Measurements from ENCODE around the gene SELENON. TPM values are rescaled to one million over a fixed set of nuclear protein-coding genes. Genes with fewer than 3 reads are reported as not detected.
A peak's percentile ranks its signal among the peaks of the same experiment; 100 is the strongest.

The SELENON gene
- total RNA-seq, 1 donor = 33.7 TPM

- H3K79me2 ChIP-seq (ENCODE audit: insufficient read depth, low read length) = no peaks in the 10 kb centered on the region
- peak; percentile 48 for DNase-seq (ENCODE audit: insufficient read length, low spot score, missing footprints)
- H3K4me1 ChIP-seq (ENCODE audit: insufficient read depth, low read length) = no peaks in the 10 kb centered on the region
- no peaks in the 10 kb centered on the region for H3K9me3 ChIP-seq (ENCODE audit: low read depth, low read length)
- H3K4me3 ChIP-seq (ENCODE audit: insufficient read depth, low read length) = no peak overlapping the region
- H3K27ac ChIP-seq (ENCODE audit: low read depth, low read length) = no peak overlapping the region
- no peak overlapping the region for H3K4me2 ChIP-seq (ENCODE audit: insufficient read depth, low read length)
- no peaks in the 10 kb centered on the region for H4K20me1 ChIP-seq (ENCODE audit: insufficient read depth, low read length)
- H3K27me3 ChIP-seq (ENCODE audit: insufficient read depth, low read length) = peaks cover 26% of the 10 kb centered on the region
- H2AFZ ChIP-seq (ENCODE audit: low read length) = no peak overlapping the region
- no peaks in the 10 kb centered on the region for H3K36me3 ChIP-seq (ENCODE audit: insufficient read depth, low read length)
- TF ChIP-seq, protein P1, sequence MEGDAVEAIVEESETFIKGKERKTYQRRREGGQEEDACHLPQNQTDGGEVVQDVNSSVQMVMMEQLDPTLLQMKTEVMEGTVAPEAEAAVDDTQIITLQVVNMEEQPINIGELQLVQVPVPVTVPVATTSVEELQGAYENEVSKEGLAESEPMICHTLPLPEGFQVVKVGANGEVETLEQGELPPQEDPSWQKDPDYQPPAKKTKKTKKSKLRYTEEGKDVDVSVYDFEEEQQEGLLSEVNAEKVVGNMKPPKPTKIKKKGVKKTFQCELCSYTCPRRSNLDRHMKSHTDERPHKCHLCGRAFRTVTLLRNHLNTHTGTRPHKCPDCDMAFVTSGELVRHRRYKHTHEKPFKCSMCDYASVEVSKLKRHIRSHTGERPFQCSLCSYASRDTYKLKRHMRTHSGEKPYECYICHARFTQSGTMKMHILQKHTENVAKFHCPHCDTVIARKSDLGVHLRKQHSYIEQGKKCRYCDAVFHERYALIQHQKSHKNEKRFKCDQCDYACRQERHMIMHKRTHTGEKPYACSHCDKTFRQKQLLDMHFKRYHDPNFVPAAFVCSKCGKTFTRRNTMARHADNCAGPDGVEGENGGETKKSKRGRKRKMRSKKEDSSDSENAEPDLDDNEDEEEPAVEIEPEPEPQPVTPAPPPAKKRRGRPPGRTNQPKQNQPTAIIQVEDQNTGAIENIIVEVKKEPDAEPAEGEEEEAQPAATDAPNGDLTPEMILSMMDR (IDR thresholded peaks at IDR 0.05; ENCODE audit: extremely low read depth, low read depth, low read length) = no peak
Measured at GRCh38 chr1:25758466-25759070, 41.4 kb upstream of the SELENON start.

GRCh38 chr1:25760122-25760719 lies 39.8 kb upstream of the SELENON start:
- DNase-seq (ENCODE audit: insufficient read length, low spot score, missing footprints) = no peak
- Histone ChIP-seq H3K79me2 (ENCODE audit: insufficient read depth, low read length) (no peaks in the 10 kb centered on the region), H4K20me1 (ENCODE audit: insufficient read depth, low read length) (no peaks in the 10 kb centered on the region), H3K27ac (ENCODE audit: low read depth, low read length) (no peak overlapping the region), H3K27me3 (ENCODE audit: insufficient read depth, low read length) (peaks cover 23% of the 10 kb centered on the region), H3K36me3 (ENCODE audit: insufficient read depth, low read length) (no peaks in the 10 kb centered on the region), H3K4me3 (ENCODE audit: insufficient read depth, low read length) (no peak overlapping the region), H3K4me2 (ENCODE audit: insufficient read depth, low read length) (no peak overlapping the region), H3K9me3 (ENCODE audit: low read depth, low read length) (no peaks in the 10 kb centered on the region), H2AFZ (ENCODE audit: low read length) (no peak overlapping the region), H3K4me1 (ENCODE audit: insufficient read depth, low read length) (no peaks in the 10 kb centered on the region)
- TF ChIP-seq, protein P1 (IDR thresholded peaks at IDR 0.05; ENCODE audit: extremely low read depth, low read depth, low read length) = no peak

GRCh38 chr1:25760871-25761270 lies 39.1 kb upstream of the SELENON start:
- H3K4me2 ChIP-seq (ENCODE audit: insufficient read depth, low read length) = no peak overlapping the region
- no peaks in the 10 kb centered on the region for H3K36me3 ChIP-seq (ENCODE audit: insufficient read depth, low read length)
- DNase-seq (ENCODE audit: insufficient read length, low spot score, missing footprints) = peak; percentile 42
- no peaks in the 10 kb centered on the region for H3K79me2 ChIP-seq (ENCODE audit: insufficient read depth, low read length)
- no peak overlapping the region for H3K27ac ChIP-seq (ENCODE audit: low read depth, low read length)
- H3K9me3 ChIP-seq (ENCODE audit: low read depth, low read length) = no peaks in the 10 kb centered on the region
- peaks cover 21% of the 10 kb centered on the region for H3K27me3 ChIP-seq (ENCODE audit: insufficient read depth, low read length)
- no peak overlapping the region for H2AFZ ChIP-seq (ENCODE audit: low read length)
- no peaks in the 10 kb centered on the region for H4K20me1 ChIP-seq (ENCODE audit: insufficient read depth, low read length)
- TF ChIP-seq, protein P1 (IDR thresholded peaks at IDR 0.05; ENCODE audit: extremely low read depth, low read depth, low read length) = no peak
- no peak overlapping the region for H3K4me3 ChIP-seq (ENCODE audit: insufficient read depth, low read length)
- H3K4me1 ChIP-seq (ENCODE audit: insufficient read depth, low read length) = no peaks in the 10 kb centered on the region

GRCh38 chr1:25763493-25763892 lies 36.5 kb upstream of the SELENON start:
- Histone ChIP-seq H3K4me3 (ENCODE audit: insufficient read depth, low read length) (no peak overlapping the region), H3K36me3 (ENCODE audit: insufficient read depth, low read length) (no peaks in the 10 kb centered on the region), H3K27ac (ENCODE audit: low read depth, low read length) (no peak overlapping the region), H3K79me2 (ENCODE audit: insufficient read depth, low read length) (no peaks in the 10 kb centered on the region), H3K27me3 (ENCODE audit: insufficient read depth, low read length) (peaks cover 10% of the 10 kb centered on the region), H3K4me1 (ENCODE audit: insufficient read depth, low read length) (no peaks in the 10 kb centered on the region), H2AFZ (ENCODE audit: low read length) (no peak overlapping the region), H3K4me2 (ENCODE audit: insufficient read depth, low read length) (no peak overlapping the region), H4K20me1 (ENCODE audit: insufficient read depth, low read length) (no peaks in the 10 kb centered on the region), H3K9me3 (ENCODE audit: low read depth, low read length) (no peaks in the 10 kb centered on the region)
- TF ChIP-seq, protein P1 (IDR thresholded peaks at IDR 0.05; ENCODE audit: extremely low read depth, low read depth, low read length) = no peak
- peak; percentile 80 for DNase-seq (ENCODE audit: insufficient read length, low spot score, missing footprints)
